ENCODE measurements around the gene OR6C76.
"Not testable (repeated sequence)": the region's sequence is repeated elsewhere in the genome, so short reads cannot be mapped to it uniquely, and the experiment has no call there.

OR6C76 gene

DNA sequence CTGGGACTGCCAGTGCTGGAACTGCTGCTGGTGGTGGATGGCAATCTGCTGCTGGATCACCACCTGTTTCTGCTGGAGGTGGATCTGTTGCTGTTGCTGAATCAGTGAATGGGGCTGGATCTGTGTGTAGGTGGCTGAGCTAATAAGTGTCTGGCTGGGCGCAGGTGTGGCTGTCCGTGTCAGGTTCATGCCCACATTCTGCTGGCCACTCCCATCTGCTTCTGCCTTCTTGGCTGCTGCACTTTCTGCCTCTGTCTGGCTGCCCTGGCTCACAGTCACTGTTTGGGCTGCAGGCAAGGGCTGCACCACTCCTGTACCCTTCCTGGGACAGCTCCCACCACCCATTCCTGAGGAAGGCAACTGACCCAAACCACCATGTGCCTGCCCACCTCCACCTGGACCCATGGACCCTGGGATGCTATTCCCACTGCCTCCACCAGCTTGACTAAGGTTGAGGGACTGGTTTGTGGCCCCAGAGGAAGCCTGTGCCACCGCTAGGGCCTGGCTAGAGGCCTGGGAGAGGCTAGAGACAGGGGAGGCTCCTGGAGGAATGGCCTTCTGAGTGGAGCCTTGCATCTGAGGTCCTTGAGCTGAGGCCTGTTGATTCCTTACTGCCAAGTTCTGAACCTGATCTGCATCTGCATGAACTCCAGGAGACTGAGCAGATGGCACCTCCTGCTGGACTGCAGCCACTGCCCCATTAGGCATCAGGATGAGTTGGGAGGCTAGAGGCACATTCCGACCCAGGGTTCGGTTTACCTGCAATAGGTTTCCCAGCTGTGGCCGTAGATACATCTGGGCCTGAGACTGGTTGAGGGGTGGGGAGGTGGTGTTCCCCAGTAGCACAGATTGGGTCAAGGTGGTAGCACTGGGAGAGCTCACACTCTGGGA is 12.3 kb upstream of the OR6C76 start:
- H3K36me3 ChIP-seq (replicated peaks in 1 of 2; ENCODE audit: control insufficient read depth in 2 of 2, insufficient read depth in 2 of 2, low read length in 2 of 2); H3K23ac ChIP-seq (ENCODE audit: low read depth, low read length, poor library complexity); H2BK120ac ChIP-seq (ENCODE audit: low read depth, low read length); H3K27me3 ChIP-seq (ENCODE audit: control insufficient read depth in 3 of 3, insufficient read depth in 3 of 3, low read depth in 1 of 3, low read length in 3 of 3); H3K4ac ChIP-seq (ENCODE audit: low read length); H3K9ac ChIP-seq (ENCODE audit: low read depth, low read length, poor library complexity); H3K18ac ChIP-seq (ENCODE audit: low read length); H2AFZ ChIP-seq (ENCODE audit: low read length); H2AK5ac ChIP-seq (ENCODE audit: low read depth, low read length); H3K79me1 ChIP-seq (ENCODE audit: low read depth, low read length); H3K27ac ChIP-seq (replicated peaks; ENCODE audit: low read length); H3K4me1 ChIP-seq (ENCODE audit: control insufficient read depth in 2 of 2, insufficient read depth in 1 of 2, low read depth in 1 of 2, low read length in 2 of 2); H4K91ac ChIP-seq (ENCODE audit: low read depth, low read length, poor library complexity); H2BK12ac ChIP-seq (ENCODE audit: low read length); H3K4me2 ChIP-seq (ENCODE audit: insufficient read depth, low read length, poor library complexity, severe bottlenecking); H3K14ac ChIP-seq (ENCODE audit: low read length); DNase-seq (ENCODE audit: low spot score); H3K9me3 ChIP-seq (replicated peaks in 1 of 2; ENCODE audit: control insufficient read depth in 2 of 2, insufficient read depth in 1 of 2, low read depth in 1 of 2, low read length in 2 of 2); H3K4me3 ChIP-seq (ENCODE audit: low read length in 2 of 2); H2BK15ac ChIP-seq (ENCODE audit: low read length); H2BK5ac ChIP-seq (ENCODE audit: low read length); H4K8ac ChIP-seq (ENCODE audit: low read depth, low read length): not testable (repeated sequence)
- no CpG with 5 or more reads among the region's 6 CpGs for WGBS, 2 donors (ENCODE audit: extremely low coverage in 2 of 2, insufficient read length in 2 of 2, insufficient replicate concordance in 1 of 2)

DNA sequence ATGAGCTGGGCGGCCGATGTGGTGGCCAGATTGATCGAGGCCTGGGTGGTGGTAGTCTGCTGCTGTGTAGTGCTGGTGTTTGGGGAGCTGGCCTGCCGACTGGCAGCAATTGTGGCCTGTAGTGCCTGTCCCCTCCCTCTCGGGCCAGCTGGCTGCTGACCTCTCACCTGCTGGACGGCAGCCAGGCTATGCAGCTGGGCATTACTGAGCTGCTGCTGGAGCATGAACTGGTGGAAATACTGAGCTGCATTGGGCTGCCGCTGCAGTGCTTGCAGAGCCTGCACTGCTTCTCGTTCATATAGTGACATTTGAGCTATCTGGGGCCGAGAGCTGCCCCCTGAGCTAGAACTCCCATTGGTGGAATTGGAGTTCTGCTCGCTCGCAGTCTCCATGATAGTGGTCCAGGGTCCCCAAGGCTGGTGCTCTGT is 11.6 kb upstream of the OR6C76 start:
- WGBS, 2 donors (ENCODE audit: extremely low coverage in 2 of 2, insufficient read length in 2 of 2, insufficient replicate concordance in 1 of 2), result no CpG with 5 or more reads among the region's 11 CpGs
- not testable (repeated sequence) for H3K4me3 ChIP-seq (ENCODE audit: low read length in 2 of 2); DNase-seq (ENCODE audit: low spot score)

DNA sequence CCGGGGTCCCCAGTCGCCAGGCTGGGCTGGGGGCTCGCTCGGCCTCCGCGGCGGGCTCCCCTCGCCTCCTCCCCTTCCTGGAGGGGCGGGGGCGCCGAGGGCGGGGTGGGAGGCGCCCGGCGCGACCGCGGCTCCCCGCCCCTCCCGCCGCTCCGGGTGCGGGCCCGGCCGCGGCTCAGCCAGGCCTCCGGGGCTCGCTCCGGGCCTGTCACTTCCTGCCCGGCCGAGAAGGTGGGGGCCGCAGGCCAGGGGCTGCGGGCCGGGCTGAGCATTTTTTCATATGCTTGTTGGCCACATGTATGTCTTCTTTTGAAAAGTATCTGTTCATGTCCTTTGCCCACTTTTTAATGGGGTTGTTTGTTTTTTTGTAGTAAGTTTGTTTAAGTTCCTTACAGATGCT is 11.2 kb upstream of the OR6C76 start:
- H2BK12ac ChIP-seq (ENCODE audit: low read length); H2BK15ac ChIP-seq (ENCODE audit: low read length); H3K4me2 ChIP-seq (ENCODE audit: insufficient read depth, low read length, poor library complexity, severe bottlenecking); H2BK5ac ChIP-seq (ENCODE audit: low read length); DNase-seq (ENCODE audit: low spot score); H3K4ac ChIP-seq (ENCODE audit: low read length); H3K14ac ChIP-seq (ENCODE audit: low read length); H4K8ac ChIP-seq (ENCODE audit: low read depth, low read length); H2AFZ ChIP-seq (ENCODE audit: low read length); H3K18ac ChIP-seq (ENCODE audit: low read length); H3K79me1 ChIP-seq (ENCODE audit: low read depth, low read length); H3K4me1 ChIP-seq (ENCODE audit: control insufficient read depth in 2 of 2, insufficient read depth in 1 of 2, low read depth in 1 of 2, low read length in 2 of 2); H3K9me3 ChIP-seq (replicated peaks in 1 of 2; ENCODE audit: control insufficient read depth in 2 of 2, insufficient read depth in 1 of 2, low read depth in 1 of 2, low read length in 2 of 2); H3K36me3 ChIP-seq (replicated peaks in 1 of 2; ENCODE audit: control insufficient read depth in 2 of 2, insufficient read depth in 2 of 2, low read length in 2 of 2); H3K4me3 ChIP-seq (ENCODE audit: low read length in 2 of 2); H3K27ac ChIP-seq (replicated peaks; ENCODE audit: low read length); H3K27me3 ChIP-seq (ENCODE audit: control insufficient read depth in 3 of 3, insufficient read depth in 3 of 3, low read depth in 1 of 3, low read length in 3 of 3); H3K9ac ChIP-seq (ENCODE audit: low read depth, low read length, poor library complexity); H2BK120ac ChIP-seq (ENCODE audit: low read depth, low read length); H4K91ac ChIP-seq (ENCODE audit: low read depth, low read length, poor library complexity); H3K23ac ChIP-seq (ENCODE audit: low read depth, low read length, poor library complexity); H2AK5ac ChIP-seq (ENCODE audit: low read depth, low read length): not testable (repeated sequence)
- no CpG with 5 or more reads among the region's 34 CpGs for WGBS, 2 donors (ENCODE audit: extremely low coverage in 2 of 2, insufficient read length in 2 of 2, insufficient replicate concordance in 1 of 2)

More for the DNA sequence above, 11.6 kb upstream of the OR6C76 start:
- H2BK5ac ChIP-seq (ENCODE audit: low read length); H2BK12ac ChIP-seq (ENCODE audit: low read length); H4K8ac ChIP-seq (ENCODE audit: low read depth, low read length); H2BK15ac ChIP-seq (ENCODE audit: low read length); H3K14ac ChIP-seq (ENCODE audit: low read length); H3K9me3 ChIP-seq (replicated peaks in 1 of 2; ENCODE audit: control insufficient read depth in 2 of 2, insufficient read depth in 1 of 2, low read depth in 1 of 2, low read length in 2 of 2); H2AFZ ChIP-seq (ENCODE audit: low read length); H3K36me3 ChIP-seq (replicated peaks in 1 of 2; ENCODE audit: control insufficient read depth in 2 of 2, insufficient read depth in 2 of 2, low read length in 2 of 2); H3K23ac ChIP-seq (ENCODE audit: low read depth, low read length, poor library complexity); H3K4me1 ChIP-seq (ENCODE audit: control insufficient read depth in 2 of 2, insufficient read depth in 1 of 2, low read depth in 1 of 2, low read length in 2 of 2); H3K4me2 ChIP-seq (ENCODE audit: insufficient read depth, low read length, poor library complexity, severe bottlenecking); H4K91ac ChIP-seq (ENCODE audit: low read depth, low read length, poor library complexity); H3K9ac ChIP-seq (ENCODE audit: low read depth, low read length, poor library complexity); H2AK5ac ChIP-seq (ENCODE audit: low read depth, low read length); H3K79me1 ChIP-seq (ENCODE audit: low read depth, low read length); H3K4ac ChIP-seq (ENCODE audit: low read length); H3K18ac ChIP-seq (ENCODE audit: low read length); H3K27me3 ChIP-seq (ENCODE audit: control insufficient read depth in 3 of 3, insufficient read depth in 3 of 3, low read depth in 1 of 3, low read length in 3 of 3); H2BK120ac ChIP-seq (ENCODE audit: low read depth, low read length): not testable (repeated sequence)
- H3K27ac ChIP-seq (replicated peaks; ENCODE audit: low read length), result peak overlapping the region; percentile 2

DNA sequence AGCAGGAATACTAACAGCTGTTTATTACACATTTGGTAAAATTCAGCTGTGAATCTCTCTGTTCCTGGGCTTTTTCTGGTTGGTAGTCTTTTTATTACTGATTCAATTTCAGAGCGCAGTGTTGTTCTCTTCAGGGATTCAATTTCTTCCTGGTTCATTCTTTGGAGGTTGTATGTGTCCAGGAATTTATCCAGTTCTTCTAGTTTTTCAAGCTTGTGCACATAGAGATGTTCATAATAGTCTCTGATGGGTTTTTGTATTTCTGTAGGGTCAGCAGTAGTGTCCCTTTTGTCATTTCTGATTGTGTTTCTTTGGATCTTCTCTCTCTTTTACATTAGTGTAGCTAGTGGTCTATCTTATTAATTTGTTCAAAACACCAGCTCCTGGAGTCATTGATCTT is 9.1 kb upstream of the OR6C76 start:
- Histone ChIP-seq H3K18ac (ENCODE audit: low read length) (no peak overlapping the region), H2BK15ac (ENCODE audit: low read length) (no peak overlapping the region), H3K27me3 (ENCODE audit: control insufficient read depth in 3 of 3, insufficient read depth in 3 of 3, low read depth in 1 of 3, low read length in 3 of 3) (no peaks in the 10 kb centered on the region), H3K4me3 (ENCODE audit: low read length in 2 of 2) (no peak overlapping the region), H3K79me1 (ENCODE audit: low read depth, low read length) (no peaks in the 10 kb centered on the region), H2AFZ (ENCODE audit: low read length) (no peak overlapping the region), H4K8ac (ENCODE audit: low read depth, low read length) (no peak overlapping the region), H2BK5ac (ENCODE audit: low read length) (no peak overlapping the region), H2AK5ac (ENCODE audit: low read depth, low read length) (no peak overlapping the region), H2BK12ac (ENCODE audit: low read length) (no peak overlapping the region), H3K23ac (ENCODE audit: low read depth, low read length, poor library complexity) (no peak overlapping the region), H3K36me3 (replicated peaks in 1 of 2; ENCODE audit: control insufficient read depth in 2 of 2, insufficient read depth in 2 of 2, low read length in 2 of 2) (no peaks in the 10 kb centered on the region), H3K4ac (ENCODE audit: low read length) (no peak overlapping the region), H3K14ac (ENCODE audit: low read length) (no peak overlapping the region), H3K9ac (ENCODE audit: low read depth, low read length, poor library complexity) (no peak overlapping the region), H3K9me3 (replicated peaks in 1 of 2; ENCODE audit: control insufficient read depth in 2 of 2, insufficient read depth in 1 of 2, low read depth in 1 of 2, low read length in 2 of 2) (no peaks in the 10 kb centered on the region), H2BK120ac (ENCODE audit: low read depth, low read length) (no peak overlapping the region), H4K91ac (ENCODE audit: low read depth, low read length, poor library complexity) (no peak overlapping the region), H3K4me1 (ENCODE audit: control insufficient read depth in 2 of 2, insufficient read depth in 1 of 2, low read depth in 1 of 2, low read length in 2 of 2) (no peaks in the 10 kb centered on the region), H3K27ac (replicated peaks; ENCODE audit: low read length) (no peak overlapping the region), H3K4me2 (ENCODE audit: insufficient read depth, low read length, poor library complexity, severe bottlenecking) (no peak overlapping the region)
- DNase-seq (ENCODE audit: low spot score), result no peak
- WGBS, 2 donors (ENCODE audit: extremely low coverage in 2 of 2, insufficient read length in 2 of 2, insufficient replicate concordance in 1 of 2), result no CpG with 5 or more reads among the region's 1 CpG

All from neuronal stem cell (in vitro differentiated cells).